Measurements from ENCODE around the gene SLC2A13. TPM values are rescaled to one million over a fixed set of nuclear protein-coding genes. Genes with fewer than 3 reads are reported as not detected.

Gene SLC2A13
- total RNA-seq, result 10.9 and 11.1 TPM in 2 replicates

DNA sequence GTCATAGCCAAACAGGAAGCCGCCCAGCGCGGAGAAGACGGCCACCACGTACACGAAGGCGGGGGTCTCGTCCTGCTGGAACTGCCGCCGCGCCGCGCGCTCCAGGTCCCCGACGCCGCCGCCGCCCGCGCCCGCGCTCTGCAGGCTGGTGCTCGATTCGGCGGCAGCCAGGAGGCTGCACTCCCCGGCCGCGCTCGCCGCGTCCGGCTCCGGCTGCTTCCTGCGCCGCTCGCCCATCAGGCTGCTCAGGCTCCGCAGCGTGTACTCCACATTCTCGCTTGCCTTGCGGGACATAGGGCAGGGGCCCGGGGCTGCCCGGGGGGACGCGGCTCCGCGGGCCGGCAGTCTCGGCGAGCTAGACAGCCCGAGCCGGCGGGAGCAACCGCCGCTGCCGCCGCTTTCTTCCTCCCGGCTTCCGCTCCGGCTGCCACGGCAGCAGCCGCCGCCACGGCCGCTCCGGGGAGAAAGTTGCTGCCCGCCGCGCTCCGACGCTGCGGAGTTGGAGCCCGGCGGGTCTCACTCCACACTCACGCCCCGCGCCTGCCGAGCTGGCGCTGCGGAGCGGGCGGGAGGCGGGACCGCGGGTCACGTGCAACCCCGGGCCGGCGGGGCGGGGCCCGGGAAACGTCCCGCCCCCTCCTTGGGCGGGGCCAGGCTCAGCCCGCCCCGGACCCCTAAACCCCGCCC, at the start of gene SLC2A13:
Gene SLC2A13, minus strand, starts transcription at position 567 of the 687 bp plus-strand sequence. Its CDS starts 273 bp downstream, at position 294.

Small RNA genes within 50 kb of the gene (small RNA-seq; reads per million reads assigned to genes)
- not detected for gene RF00414

Other genes starting within 250 kb of the SLC2A13 start
- 5.4 and 6.8 TPM in 2 replicates for gene LRRK2, start 118.9 kb upstream of the SLC2A13 start, total RNA-seq